Nephron progenitor cell (in vitro differentiated cells): ENCODE measurements around the gene CD300LB.

Experiments
- DNase-seq: peaks from one replicate; pipeline ENCODE4 v3.0.0; 2021
- H3K27ac Mint-ChIP-seq: 2 replicates; pipeline ENCODE4 v1.8.0; 2021; ENCODE audit warnings: mild to moderate bottlenecking, moderate library complexity, mixed read lengths
- H3K27me3 Mint-ChIP-seq: 2 replicates; pipeline ENCODE4 v1.8.0; 2021; ENCODE audit warnings: mild to moderate bottlenecking, low read depth, mixed read lengths; ENCODE audit not compliant: poor library complexity
- H3K36me3 Mint-ChIP-seq: 2 replicates; pipeline ENCODE4 v1.8.0; 2021; ENCODE audit warnings: low read depth, mixed read lengths
- H3K4me1 Mint-ChIP-seq: 2 replicates; pipeline ENCODE4 v1.8.0; 2021; ENCODE audit warnings: mixed read lengths
- H3K4me3 Mint-ChIP-seq: 2 replicates; pipeline ENCODE4 v1.8.0; 2021; ENCODE audit warnings: mild to moderate bottlenecking, moderate library complexity, mixed read lengths
- H3K9me3 Mint-ChIP-seq: 2 replicates; pipeline ENCODE4 v1.8.0; 2021; ENCODE audit warnings: mild to moderate bottlenecking, moderate library complexity, mixed read lengths
- TF ChIP-seq, protein P1 (sequence below): fragments of 200-600 bp; sonication (generic); IDR thresholded peaks from 2 replicates; pipeline ENCODE4 v1.5.0; 2021; ENCODE audit warnings: antibody characterized with exemption

The CD300LB gene

DNA sequence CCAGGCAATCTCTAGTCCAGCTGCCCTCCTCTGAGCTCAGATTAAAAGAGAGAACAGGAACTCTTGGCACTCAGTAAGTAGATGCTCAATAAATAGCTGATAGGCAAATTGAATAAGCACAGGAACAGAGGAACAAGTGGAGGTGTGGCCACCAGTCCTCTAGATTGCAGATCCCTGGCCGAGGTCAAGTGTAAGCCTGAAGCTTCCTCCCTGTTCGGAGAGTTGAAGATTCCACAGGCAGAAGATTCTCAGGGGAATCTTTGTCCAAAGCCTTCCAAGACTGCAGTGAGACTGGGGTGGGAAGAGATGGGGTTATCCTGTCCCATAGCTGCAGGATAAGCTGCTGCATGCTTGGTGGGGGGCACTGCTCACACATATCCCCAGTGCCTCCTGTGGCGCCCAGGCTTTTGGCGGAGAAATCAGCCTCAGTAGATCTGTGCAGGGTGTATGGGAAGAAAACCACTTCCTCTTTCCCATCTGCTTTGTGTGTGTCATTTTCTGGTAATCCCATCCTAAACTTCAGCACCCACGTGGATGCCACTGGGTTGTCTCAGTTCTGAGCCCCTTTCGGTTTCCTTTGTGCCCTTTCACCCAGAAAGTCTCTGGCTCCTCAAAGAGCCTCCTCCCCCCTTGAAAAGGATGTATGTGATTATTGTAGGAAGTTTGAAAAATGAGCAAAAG, 52.7 kb downstream of the CD300LB start:
- H3K27me3 Mint-ChIP-seq: peaks cover 73% of the 10 kb centered on the region
- no peak overlapping the region for H3K4me3 Mint-ChIP-seq
- no peak for DNase-seq

DNA sequence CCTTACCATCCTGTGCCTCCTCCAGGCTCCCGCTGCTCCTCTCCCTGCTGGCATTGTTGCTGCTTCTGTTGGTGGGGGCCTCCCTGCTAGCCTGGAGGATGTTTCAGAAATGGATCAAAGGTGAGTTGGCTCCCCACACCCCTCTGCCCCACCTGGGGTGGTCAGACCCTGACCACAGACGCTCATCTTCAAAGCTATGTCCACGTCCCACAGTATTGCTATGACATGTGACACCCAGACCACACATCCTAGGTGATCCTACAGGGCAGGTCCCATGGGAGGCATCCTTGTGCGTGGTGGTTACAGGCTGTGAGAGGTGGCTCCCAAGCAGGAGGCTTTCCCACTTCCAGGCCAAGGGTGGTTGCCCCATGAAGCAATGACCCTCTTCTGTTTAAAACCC, 53.9 kb downstream of the CD300LB start:
- Mint-ChIP-seq H3K27ac (no peak overlapping the region), H3K27me3 (peaks cover 64% of the 10 kb centered on the region), H3K9me3 (peaks cover 20% of the 10 kb centered on the region), H3K4me3 (no peak overlapping the region), H3K36me3 (no peaks in the 10 kb centered on the region), H3K4me1 (no peaks in the 10 kb centered on the region)
- TF ChIP-seq, protein P1, sequence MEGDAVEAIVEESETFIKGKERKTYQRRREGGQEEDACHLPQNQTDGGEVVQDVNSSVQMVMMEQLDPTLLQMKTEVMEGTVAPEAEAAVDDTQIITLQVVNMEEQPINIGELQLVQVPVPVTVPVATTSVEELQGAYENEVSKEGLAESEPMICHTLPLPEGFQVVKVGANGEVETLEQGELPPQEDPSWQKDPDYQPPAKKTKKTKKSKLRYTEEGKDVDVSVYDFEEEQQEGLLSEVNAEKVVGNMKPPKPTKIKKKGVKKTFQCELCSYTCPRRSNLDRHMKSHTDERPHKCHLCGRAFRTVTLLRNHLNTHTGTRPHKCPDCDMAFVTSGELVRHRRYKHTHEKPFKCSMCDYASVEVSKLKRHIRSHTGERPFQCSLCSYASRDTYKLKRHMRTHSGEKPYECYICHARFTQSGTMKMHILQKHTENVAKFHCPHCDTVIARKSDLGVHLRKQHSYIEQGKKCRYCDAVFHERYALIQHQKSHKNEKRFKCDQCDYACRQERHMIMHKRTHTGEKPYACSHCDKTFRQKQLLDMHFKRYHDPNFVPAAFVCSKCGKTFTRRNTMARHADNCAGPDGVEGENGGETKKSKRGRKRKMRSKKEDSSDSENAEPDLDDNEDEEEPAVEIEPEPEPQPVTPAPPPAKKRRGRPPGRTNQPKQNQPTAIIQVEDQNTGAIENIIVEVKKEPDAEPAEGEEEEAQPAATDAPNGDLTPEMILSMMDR: no peak
- DNase-seq: no peak

More for the DNA sequence above, 52.7 kb downstream of the CD300LB start:
- H3K36me3 Mint-ChIP-seq: no peaks in the 10 kb centered on the region
- H3K4me1 Mint-ChIP-seq: no peaks in the 10 kb centered on the region
- no peak overlapping the region for H3K27ac Mint-ChIP-seq
- TF ChIP-seq, protein P1: no peak
- H3K9me3 Mint-ChIP-seq: peaks cover 20% of the 10 kb centered on the region

DNA sequence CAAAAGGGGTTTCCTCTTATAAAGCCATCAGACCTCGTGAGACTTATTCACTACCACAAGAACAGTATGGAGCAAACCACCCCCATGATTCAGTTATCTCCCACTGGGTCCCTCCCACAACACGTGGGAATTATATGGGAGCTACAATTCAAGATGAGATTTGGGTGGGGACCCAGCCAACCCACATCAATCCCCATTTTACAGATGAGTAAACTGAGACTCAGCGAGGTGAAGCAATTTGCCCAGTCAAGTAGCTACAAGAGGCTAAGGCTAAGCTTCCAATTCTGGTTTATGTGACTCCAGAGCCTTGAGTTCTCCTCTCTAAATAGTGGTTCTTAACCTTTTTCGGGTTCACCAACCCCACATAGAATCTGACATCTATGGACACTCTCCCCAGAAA, 56.1 kb downstream of the CD300LB start:
- no peaks in the 10 kb centered on the region for H3K4me1 Mint-ChIP-seq
- H3K4me3 Mint-ChIP-seq: no peak overlapping the region
- TF ChIP-seq, protein P1: no peak
- peaks cover 20% of the 10 kb centered on the region for H3K9me3 Mint-ChIP-seq
- H3K27ac Mint-ChIP-seq: no peak overlapping the region
- DNase-seq: no peak
- peaks cover 60% of the 10 kb centered on the region for H3K27me3 Mint-ChIP-seq
- H3K36me3 Mint-ChIP-seq: no peaks in the 10 kb centered on the region

DNA sequence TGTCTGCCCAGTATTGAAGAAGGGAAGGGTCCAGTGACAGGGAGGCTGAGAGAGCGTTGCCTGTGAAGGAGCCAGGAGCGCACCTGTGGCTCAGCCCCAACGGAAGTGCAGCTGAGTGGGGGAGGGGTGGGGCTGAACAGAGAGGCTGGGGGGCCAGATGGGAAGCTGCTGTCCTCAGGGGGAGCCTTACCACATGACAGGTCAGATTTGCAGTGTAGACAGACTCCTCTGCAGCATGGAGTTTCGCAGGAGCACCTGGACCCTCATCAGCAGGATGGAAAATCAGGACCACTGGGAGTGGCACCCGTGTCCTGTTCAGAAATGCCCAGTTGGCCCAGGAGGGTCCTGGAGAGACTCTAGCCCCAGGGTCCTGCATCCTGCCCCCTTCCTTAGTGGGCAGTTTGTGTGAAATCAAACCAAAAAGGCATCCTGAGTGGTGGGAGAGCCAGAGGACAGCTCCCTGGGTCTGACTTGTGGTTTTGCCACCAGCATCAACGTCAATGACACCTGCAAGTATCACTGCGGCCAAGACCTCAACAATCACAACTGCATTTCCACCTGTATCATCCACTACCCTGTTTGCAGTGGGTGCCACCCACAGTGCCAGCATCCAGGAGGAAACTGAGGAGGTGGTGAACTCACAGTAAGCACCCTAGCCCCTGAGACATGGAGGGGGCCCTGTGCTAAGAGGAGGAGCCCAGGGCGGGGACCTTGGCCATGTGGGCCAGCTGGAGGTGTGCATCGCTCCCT, 57.1 kb downstream of the CD300LB start:
- TF ChIP-seq, protein P1: no peak
- H3K9me3 Mint-ChIP-seq: peaks cover 20% of the 10 kb centered on the region
- H3K27ac Mint-ChIP-seq: no peak overlapping the region
- H3K27me3 Mint-ChIP-seq: peaks cover 60% of the 10 kb centered on the region
- H3K4me1 Mint-ChIP-seq: no peaks in the 10 kb centered on the region
- no peaks in the 10 kb centered on the region for H3K36me3 Mint-ChIP-seq
- no peak for DNase-seq
- H3K4me3 Mint-ChIP-seq: no peak overlapping the region

DNA sequence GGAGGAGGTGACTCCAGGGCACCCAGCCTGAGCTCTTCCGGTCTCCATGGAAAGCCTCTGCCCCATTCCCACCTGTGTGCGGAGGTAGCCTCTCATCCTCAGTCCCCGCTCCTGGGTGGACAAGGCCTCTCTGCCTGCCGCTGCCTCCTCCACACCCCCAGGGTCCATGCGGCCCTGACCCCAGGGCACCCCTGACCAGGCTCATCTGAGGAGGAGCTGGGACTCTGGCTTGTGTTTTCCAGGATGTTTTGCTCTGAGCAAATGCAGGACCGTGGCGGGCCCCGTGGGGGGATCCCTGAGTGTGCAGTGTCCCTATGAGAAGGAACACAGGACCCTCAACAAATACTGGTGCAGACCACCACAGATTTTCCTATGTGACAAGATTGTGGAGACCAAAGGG, 58.0 kb downstream of the CD300LB start:
- no peaks in the 10 kb centered on the region for H3K36me3 Mint-ChIP-seq
- peaks cover 20% of the 10 kb centered on the region for H3K9me3 Mint-ChIP-seq
- H3K27me3 Mint-ChIP-seq: peaks cover 56% of the 10 kb centered on the region
- no peak overlapping the region for H3K27ac Mint-ChIP-seq
- H3K4me1 Mint-ChIP-seq: no peaks in the 10 kb centered on the region
- no peak overlapping the region for H3K4me3 Mint-ChIP-seq
- TF ChIP-seq, protein P1: no peak
- no peak for DNase-seq
